Measurements from ENCODE around the gene CDK2.

GRCh38 chr12:55965941-55966407 lies 656 bp upstream of the CDK2 start, which contains the start of gene PMEL:
- TF ChIP-seq CTCF (IDR thresholded peaks at IDR 0.05) = no peak
- no peak for TF ChIP-seq EZH2phosphoT487 (IDR thresholded peaks at IDR 0.05)
- TF ChIP-seq EZH2 (IDR thresholded peaks at IDR 0.05) = no peak
